GM18873 (cell line): Measurements from ENCODE around the gene TSTD1.

Source experiments
- ATAC-seq: cut with Tn5 transposase; IDR thresholded peaks from one replicate; pipeline ENCODE4 v1.9.1; 2021; ENCODE audit warnings: mild to moderate bottlenecking, moderate library complexity, moderate number of reproducible peaks; ENCODE audit not compliant: unreplicated experiment, low FRiP score

Gene TSTD1, protein sequence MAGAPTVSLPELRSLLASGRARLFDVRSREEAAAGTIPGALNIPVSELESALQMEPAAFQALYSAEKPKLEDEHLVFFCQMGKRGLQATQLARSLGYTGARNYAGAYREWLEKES

GRCh38 chr1:161038523-161039153, at the start of gene TSTD1:
TSS of gene TSTD1 (minus strand) at chr1:161038964. CDS start at chr1:161038889, 75 bp downstream.
- ATAC-seq: peak; percentile 79

GRCh38 chr1:161086457-161086856, 47.7 kb upstream of the TSTD1 start:
- ATAC-seq: no peak

DNA sequence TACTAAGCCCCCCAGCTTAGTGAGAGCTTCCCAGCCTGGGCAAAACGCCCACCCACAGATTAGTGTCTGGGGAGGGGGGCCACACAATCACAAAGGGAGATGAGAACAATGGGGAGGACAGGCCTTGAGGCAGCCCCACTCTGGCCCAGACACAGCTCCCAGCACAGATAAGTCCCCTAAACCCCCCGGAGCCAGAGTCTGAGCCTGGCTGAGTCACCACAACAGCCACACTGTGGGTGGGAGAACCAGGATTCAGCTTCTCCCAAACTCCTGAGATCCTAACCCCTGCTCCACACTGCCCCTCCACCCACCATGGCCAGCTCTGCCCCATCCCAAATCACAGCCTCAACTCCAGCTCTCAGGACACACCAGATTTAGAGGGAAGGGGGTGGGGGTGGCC, 46.4 kb upstream of the TSTD1 start:
- no peak for ATAC-seq

DNA sequence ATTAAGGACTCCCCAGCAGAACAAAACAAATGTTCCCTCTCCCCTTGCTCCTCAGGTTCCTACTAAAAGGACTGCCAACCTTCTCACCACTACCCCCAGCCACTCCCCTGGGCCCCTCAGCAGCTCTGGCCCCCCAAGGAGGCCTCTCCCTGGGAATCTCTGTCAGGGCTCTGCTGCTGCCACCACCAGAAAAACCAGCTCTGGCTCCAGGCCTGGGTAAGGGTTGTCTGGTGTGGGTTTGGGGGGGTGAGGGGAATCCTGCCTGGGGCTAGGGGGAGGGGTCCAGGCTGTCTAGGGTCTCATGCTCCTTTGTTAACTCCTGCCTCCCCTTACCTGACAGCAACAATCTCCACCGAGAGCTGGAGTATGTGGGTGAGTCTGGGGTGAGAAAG, 45.8 kb upstream of the TSTD1 start:
- no peak for ATAC-seq

- ATAC-seq: no peak
These were observed 45.2 kb upstream of the TSTD1 start for GRCh38 chr1:161083748-161084596.

DNA sequence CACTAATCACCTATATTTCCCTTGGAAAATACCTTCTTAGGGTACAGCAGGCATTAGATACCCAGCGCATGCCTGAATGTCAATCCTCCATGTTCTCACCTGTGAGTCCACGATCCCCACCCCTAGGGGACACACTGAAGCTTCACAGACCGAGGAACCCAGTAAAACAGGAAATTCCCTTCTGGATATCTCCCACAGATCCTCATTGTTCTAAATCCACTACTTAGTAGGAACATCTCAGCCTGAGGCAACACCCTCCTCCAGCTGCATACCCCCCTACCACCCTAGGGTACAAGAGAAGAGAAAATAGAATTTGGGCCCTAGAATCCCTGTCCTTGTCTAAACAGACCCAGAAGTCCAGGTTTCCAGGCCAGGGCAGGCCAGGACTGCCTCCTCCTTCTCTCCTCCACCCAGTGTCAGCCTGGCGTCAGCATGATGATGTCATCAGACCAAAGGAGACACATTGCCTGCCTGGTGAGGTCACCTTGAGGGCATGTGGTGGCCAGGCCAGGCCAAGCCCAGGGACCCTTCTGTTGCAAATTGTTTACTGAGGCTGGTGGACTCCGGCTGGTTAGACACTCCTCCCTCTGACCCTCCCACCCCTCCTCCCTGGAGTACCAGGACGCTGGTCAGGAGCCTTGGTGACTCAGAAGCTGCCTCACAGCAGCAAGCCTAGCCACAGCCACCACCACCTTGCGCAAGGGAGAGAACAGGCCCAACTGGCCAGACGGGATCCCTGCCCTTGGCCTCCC, 44.4 kb upstream of the TSTD1 start:
- ATAC-seq: no peak

- ATAC-seq: no peak
These were observed 43.7 kb upstream of the TSTD1 start for GRCh38 chr1:161082483-161082882.

DNA sequence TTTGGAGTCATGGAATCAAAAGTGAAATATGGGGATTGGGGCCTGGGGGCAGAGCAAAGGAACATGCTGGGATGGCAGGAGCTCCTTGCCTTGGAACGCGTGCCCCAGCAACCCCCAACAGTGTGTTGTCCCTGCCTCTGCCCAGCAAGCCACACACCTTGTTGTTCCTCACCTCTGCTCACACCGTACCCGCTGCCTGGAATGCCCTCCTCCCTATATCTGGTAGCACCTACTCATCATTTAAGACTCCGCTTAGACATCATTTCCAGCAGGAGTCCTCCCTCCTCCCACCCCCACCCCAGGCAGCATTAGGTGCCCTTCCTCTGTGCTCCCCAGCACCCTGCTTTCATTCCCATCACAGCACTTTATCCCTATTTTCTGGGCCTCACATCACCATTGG, 42.8 kb upstream of the TSTD1 start:
- ATAC-seq: no peak

- ATAC-seq: no peak
These were observed 42.0 kb upstream of the TSTD1 start for GRCh38 chr1:161080441-161081405.

GRCh38 chr1:161079436-161080110, 40.8 kb upstream of the TSTD1 start:
- no peak for ATAC-seq

DNA sequence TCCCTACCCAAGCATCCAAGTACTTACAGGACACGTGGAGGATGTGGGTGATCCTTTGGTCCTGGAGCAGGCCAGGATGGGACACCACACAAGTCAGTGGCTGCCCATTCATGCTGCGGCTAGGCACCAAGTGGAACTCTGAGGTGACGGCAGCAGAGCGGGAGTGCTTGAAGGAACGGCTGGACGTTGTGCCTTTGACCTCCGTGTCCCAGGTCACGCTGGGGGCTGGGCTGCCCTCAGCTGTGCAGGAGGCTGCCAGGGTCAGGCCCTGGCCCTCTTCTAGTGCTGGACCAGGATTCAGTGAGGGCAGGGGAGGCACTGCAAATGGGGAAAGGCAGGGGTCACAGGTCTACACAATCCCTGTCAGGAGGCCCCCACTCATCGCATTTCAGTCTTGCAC, 38.7 kb upstream of the TSTD1 start:
- no peak for ATAC-seq

- ATAC-seq: no peak
These were observed 37.6 kb upstream of the TSTD1 start for GRCh38 chr1:161076410-161076809.

GRCh38 chr1:161074676-161075368, 36.1 kb upstream of the TSTD1 start:
- no peak for ATAC-seq

DNA sequence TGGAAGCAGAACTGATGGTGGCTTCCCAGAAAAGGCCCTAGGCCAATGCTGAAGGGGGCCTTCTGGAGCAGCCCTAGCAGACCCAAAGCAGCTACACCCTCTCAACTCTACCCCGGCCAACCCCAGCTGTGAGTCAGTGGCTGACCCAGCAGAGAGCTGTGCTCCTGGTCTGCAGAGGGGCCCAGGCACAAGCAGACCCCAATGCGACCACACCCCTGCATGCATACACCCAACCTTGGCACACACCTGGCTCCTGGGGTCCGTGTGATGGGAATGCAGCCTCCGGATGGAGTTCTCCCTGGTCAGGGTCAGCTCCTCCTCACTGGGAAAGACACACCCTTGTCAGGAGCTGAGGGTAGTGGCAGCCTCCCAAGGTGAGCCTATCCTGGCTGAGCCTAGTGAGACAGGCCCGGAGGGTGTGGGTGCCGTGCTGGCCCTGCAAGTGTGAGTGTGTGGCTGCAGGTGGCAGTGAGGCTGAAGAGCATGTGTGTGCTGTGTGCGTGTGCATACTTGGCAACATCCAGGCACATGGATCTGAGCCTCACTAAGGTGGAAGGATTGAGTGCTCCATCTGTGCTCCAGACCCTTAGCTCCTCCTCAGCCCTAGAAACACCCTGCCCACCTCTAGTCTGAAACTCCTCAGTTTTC, 34.8 kb upstream of the TSTD1 start:
- no peak for ATAC-seq

GRCh38 chr1:161072751-161073449, 34.1 kb upstream of the TSTD1 start:
- ATAC-seq: no peak

DNA sequence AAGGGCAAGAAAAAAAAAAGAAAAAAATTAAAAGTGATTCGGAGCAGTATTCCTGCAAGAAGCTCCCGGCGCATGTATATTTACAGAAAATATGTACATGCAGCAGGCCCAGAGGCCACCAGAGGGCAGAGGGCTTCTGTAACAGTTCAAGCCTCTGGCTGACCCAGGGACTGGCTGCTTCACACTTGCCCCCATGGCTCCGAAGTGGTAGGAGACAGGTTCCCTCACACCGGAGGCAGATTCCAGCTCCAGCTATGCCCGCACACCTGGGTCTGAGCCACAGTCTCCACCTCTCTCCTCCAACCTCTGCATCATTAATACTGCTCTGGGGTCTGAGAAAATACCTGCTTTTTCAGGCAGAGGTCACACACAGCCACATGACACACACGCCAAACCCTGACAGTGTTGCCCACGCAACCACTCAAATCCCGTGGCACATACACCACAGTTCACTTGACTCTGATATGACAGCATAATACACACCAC, 33.2 kb upstream of the TSTD1 start:
- no peak for ATAC-seq

- ATAC-seq: no peak
These were observed 32.0 kb upstream of the TSTD1 start for GRCh38 chr1:161070761-161071160.
